HepG2 (cell line): Measurements from ENCODE around the gene UTP15. TPM values are rescaled to one million over a fixed set of nuclear protein-coding genes. Genes with fewer than 3 reads are reported as not detected.

Experiments used
- EHMT2 ChIP-seq: fragments of 200-600 bp; sonication (generic); IDR thresholded peaks from 2 replicates; pipeline ENCODE4 v1.7.0; 2017; ENCODE audit warnings: antibody characterized with exemption, low read depth, low read length, borderline replicate concordance
- FOXP1 ChIP-seq, 2 experiments: fragments of 450-650 bp in 1 of 2; IDR thresholded peaks; 2 replicates each; pipeline ENCODE4 v1.6.1; 2017 to 2018; ENCODE audit warnings: antibody characterized with exemption in 1 of 2
- GATA4 ChIP-seq: sonication (generic); IDR thresholded peaks from 2 replicates; pipeline ENCODE4 v1.6.1; 2016; ENCODE audit warnings: antibody characterized with exemption, low read depth, borderline replicate concordance
- GTF3A ChIP-seq: sonication (generic); formaldehyde crosslinking; conservative IDR thresholded peaks from 2 replicates; pipeline ENCODE4 v1.4.0; 2020; ENCODE audit warnings: mild to moderate bottlenecking, missing genetic modification reagents
- KLF12 ChIP-seq: sonication (generic); formaldehyde crosslinking; IDR thresholded peaks from 2 replicates; pipeline ENCODE4 v1.4.0; 2020; ENCODE audit warnings: missing genetic modification reagents, borderline replicate concordance
- LCORL ChIP-seq, 2 experiments: fragments of 450-650 bp in 1 of 2; sonication (generic) in 1 of 2; formaldehyde crosslinking in 1 of 2; IDR thresholded peaks; 2 replicates each; pipeline versions ENCODE4 v1.5.0 to v1.6.1; 2017 to 2020; ENCODE audit warnings: antibody characterized with exemption in 1 of 2, missing genetic modification reagents in 1 of 2
- RNF2 ChIP-seq: fragments of 450-650 bp; conservative IDR thresholded peaks from 2 replicates; pipeline ENCODE4 v1.6.1; 2016; ENCODE audit warnings: low read depth
- SMAD9 ChIP-seq: sonication (generic); formaldehyde crosslinking; IDR thresholded peaks from 2 replicates; pipeline ENCODE4 v1.5.1; 2020; ENCODE audit warnings: mild to moderate bottlenecking, missing genetic modification reagents
- ZBTB42 ChIP-seq: sonication (generic); formaldehyde crosslinking; IDR thresholded peaks from 2 replicates; pipeline ENCODE4 v1.5.0; 2020; ENCODE audit warnings: mild to moderate bottlenecking, missing genetic modification reagents
- ZNF331 ChIP-seq: sonication (generic); formaldehyde crosslinking; IDR thresholded peaks from 2 replicates; pipeline ENCODE4 v1.4.0; 2020; ENCODE audit warnings: missing genetic modification reagents
- ZNF430 ChIP-seq: sonication (generic); formaldehyde crosslinking; IDR thresholded peaks from 2 replicates; pipeline ENCODE4 v1.9.0; 2021; ENCODE audit warnings: mild to moderate bottlenecking, missing genetic modification reagents
- ZNF510 ChIP-seq: sonication (generic); formaldehyde crosslinking; IDR thresholded peaks from 2 replicates; pipeline ENCODE4 v1.4.0; 2020; ENCODE audit warnings: low read depth, mild to moderate bottlenecking, missing genetic modification reagents
- ZNF546 ChIP-seq: sonication (generic); formaldehyde crosslinking; conservative IDR thresholded peaks from 2 replicates; pipeline ENCODE4 v1.8.1; 2023; ENCODE audit warnings: mild to moderate bottlenecking, missing genetic modification reagents
- ZNF570 ChIP-seq: sonication (generic); formaldehyde crosslinking; IDR thresholded peaks from 2 replicates; pipeline ENCODE4 v1.4.0; 2020; ENCODE audit warnings: mild to moderate bottlenecking, missing genetic modification reagents, borderline replicate concordance
- ZNF746 ChIP-seq: sonication (generic); formaldehyde crosslinking; IDR thresholded peaks from 2 replicates; pipeline ENCODE4 v1.8.0; 2022; ENCODE audit warnings: mild to moderate bottlenecking, missing genetic modification reagents
- ZSCAN20 ChIP-seq: sonication (generic); formaldehyde crosslinking; IDR thresholded peaks from 2 replicates; pipeline ENCODE4 v1.4.0; 2020; ENCODE audit warnings: missing genetic modification reagents, mild to moderate bottlenecking, borderline replicate concordance
- polyA plus RNA-seq, 8 experiments: library from polyadenylated mRNA; depleted of rRNA in 3 of 8; stranded (reverse) in 7 of 8; unstranded in 1 of 8; fragments of >200 nt; fragmentation: Illumina TruSeq in 4 of 8; extraction: Trizol in 4 of 8; gene quantifications; 2 replicates each; pipeline versions ENCODE4 v1.2.1 to v1.2.3, GENCODE V29; 2011 to 2016; ENCODE audit warnings: low read depth in 4 of 8, missing spikeins in 1 of 8, mixed read lengths in 1 of 8; ENCODE audit not compliant: insufficient read depth in 1 of 8
- total RNA-seq, 5 experiments: library from RNA; depleted of rRNA; stranded (reverse); fragments of >200 nt; fragmentation: Illumina TruSeq; extraction: Trizol; gene quantifications; 2 replicates each; pipeline ENCODE4 v1.2.3, GENCODE V29; 2016; ENCODE audit warnings: low read depth in 1 of 5
- TF ChIP-seq, protein P1 (sequence below): IDR thresholded peaks from 2 replicates; pipeline ENCODE4 v1.6.1; 2016; ENCODE audit warnings: missing biosample characterization, missing genetic modification reagents, low read depth
- TF ChIP-seq, protein P2 (sequence below): sonication (generic); formaldehyde crosslinking; IDR thresholded peaks from 2 replicates; pipeline ENCODE4 v1.5.0; 2020; ENCODE audit warnings: missing genetic modification reagents
- TF ChIP-seq, protein P3 (sequence below): sonication (generic); formaldehyde crosslinking; IDR thresholded peaks from 2 replicates; pipeline ENCODE4 v1.5.1; 2020; ENCODE audit warnings: mild to moderate bottlenecking, missing genetic modification reagents, moderate library complexity
- TF ChIP-seq, protein P4 (sequence below): sonication (generic); formaldehyde crosslinking; conservative IDR thresholded peaks from 2 replicates; pipeline ENCODE4 v1.4.0; 2020; ENCODE audit warnings: missing genetic modification reagents

The UTP15 gene
- total and polyA plus RNA-seq, 2 of the 13 experiments (the other 11 are each of a cell fraction or from before 2014, with no cell fraction given): 7.3 to 35.8 TPM

DNA sequence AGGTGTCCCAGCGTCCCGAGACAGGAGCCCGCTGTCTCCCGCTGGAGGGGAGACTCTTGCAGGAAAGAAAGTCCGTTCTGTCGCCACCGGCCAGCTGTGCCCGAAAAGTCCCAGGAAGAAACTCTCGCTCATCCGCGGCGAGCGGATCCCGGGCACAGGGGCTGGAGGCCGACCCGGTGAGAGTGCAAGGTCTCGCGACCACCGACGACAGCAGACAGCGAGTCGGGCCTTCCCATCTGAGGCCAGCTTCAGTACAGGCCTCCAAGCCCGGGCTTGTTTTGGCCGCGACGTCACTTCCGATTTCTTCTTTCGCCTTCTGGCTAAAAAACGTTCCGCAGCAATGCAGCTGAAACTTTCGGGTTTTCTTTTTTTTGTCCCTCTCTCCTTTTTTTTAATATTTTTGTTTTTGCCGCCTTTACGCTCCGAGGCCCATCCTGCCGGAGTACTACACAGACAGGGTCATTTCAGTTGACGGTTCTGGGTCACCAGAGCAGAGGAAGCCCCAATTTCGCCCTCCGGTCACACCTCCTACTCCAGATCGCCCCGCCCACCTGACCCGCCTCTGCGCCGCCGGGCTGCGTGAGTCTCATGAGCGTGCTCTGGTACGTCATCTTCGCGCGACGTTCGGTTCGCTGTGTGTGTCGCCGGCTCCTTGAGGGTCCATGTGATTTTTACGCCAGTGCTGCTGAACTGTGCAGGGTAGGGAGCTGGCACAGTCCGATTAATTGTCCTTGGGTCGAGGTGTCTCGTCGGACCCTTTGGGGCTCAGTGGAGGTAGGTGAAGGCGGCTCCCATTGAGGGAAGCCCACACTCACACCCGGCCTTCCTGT lies at the start of gene UTP15, which contains the start of gene ANKRA2 (continued):
- TF ChIP-seq, protein P1, sequence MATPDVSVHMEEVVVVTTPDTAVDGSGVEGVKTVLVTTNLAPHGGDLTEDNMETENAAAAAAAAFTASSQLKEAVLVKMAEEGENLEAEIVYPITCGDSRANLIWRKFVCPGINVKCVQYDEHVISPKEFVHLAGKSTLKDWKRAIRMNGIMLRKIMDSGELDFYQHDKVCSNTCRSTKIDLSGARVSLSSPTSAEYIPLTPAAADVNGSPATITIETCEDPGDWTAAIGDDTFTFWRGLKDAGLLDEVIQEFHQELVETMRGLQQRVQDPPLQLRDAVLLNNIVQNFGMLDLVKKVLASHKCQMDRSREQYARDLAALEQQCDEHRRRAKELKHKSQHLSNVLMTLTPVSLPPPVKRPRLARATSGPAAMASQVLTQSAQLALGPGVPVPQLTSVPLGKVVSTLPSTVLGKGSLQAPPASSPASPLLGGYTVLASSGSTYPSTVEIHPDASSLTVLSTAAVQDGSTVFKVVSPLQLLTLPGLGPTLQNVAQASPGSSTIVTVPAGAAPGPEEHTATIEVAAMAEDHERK: peak; percentile 91
- TF ChIP-seq ZNF546 (CRISPR knock-in tag): no peak
- TF ChIP-seq EHMT2: no peak
- TF ChIP-seq ZNF430 (CRISPR knock-in tag): 0 out of 2 replicates have a peak, but pooled peaks have one; percentile 25
- TF ChIP-seq, protein P2, sequence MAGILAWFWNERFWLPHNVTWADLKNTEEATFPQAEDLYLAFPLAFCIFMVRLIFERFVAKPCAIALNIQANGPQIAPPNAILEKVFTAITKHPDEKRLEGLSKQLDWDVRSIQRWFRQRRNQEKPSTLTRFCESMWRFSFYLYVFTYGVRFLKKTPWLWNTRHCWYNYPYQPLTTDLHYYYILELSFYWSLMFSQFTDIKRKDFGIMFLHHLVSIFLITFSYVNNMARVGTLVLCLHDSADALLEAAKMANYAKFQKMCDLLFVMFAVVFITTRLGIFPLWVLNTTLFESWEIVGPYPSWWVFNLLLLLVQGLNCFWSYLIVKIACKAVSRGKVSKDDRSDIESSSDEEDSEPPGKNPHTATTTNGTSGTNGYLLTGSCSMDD (CRISPR knock-in tag): no peak
- no peak for TF ChIP-seq FOXP1 (IDR thresholded peaks at IDR 0.05)
- TF ChIP-seq FOXP1 (CRISPR knock-in tag; IDR thresholded peaks at IDR 0.05): no peak
- peak; percentile 57 for TF ChIP-seq LCORL (IDR thresholded peaks at IDR 0.05)
- TF ChIP-seq LCORL (CRISPR knock-in tag; IDR thresholded peaks at IDR 0.05): peak; percentile 68
- 0 out of 2 replicates have a peak, but pooled peaks have one; percentile 51 for TF ChIP-seq ZNF510 (CRISPR knock-in tag)
- no peak for TF ChIP-seq RNF2
- TF ChIP-seq ZBTB42: no peak
- TF ChIP-seq ZNF331: no peak
- 0 out of 2 replicates have a peak, but pooled peaks have one; percentile 27 for TF ChIP-seq ZSCAN20 (CRISPR knock-in tag)
- TF ChIP-seq, protein P3, sequence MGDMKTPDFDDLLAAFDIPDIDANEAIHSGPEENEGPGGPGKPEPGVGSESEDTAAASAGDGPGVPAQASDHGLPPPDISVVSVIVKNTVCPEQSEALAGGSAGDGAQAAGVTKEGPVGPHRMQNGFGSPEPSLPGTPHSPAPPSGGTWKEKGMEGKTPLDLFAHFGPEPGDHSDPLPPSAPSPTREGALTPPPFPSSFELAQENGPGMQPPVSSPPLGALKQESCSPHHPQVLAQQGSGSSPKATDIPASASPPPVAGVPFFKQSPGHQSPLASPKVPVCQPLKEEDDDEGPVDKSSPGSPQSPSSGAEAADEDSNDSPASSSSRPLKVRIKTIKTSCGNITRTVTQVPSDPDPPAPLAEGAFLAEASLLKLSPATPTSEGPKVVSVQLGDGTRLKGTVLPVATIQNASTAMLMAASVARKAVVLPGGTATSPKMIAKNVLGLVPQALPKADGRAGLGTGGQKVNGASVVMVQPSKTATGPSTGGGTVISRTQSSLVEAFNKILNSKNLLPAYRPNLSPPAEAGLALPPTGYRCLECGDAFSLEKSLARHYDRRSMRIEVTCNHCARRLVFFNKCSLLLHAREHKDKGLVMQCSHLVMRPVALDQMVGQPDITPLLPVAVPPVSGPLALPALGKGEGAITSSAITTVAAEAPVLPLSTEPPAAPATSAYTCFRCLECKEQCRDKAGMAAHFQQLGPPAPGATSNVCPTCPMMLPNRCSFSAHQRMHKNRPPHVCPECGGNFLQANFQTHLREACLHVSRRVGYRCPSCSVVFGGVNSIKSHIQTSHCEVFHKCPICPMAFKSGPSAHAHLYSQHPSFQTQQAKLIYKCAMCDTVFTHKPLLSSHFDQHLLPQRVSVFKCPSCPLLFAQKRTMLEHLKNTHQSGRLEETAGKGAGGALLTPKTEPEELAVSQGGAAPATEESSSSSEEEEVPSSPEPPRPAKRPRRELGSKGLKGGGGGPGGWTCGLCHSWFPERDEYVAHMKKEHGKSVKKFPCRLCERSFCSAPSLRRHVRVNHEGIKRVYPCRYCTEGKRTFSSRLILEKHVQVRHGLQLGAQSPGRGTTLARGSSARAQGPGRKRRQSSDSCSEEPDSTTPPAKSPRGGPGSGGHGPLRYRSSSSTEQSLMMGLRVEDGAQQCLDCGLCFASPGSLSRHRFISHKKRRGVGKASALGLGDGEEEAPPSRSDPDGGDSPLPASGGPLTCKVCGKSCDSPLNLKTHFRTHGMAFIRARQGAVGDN (CRISPR knock-in tag): peak; percentile 89
- 0 out of 2 replicates have a peak, but pooled peaks have one; percentile 63 for TF ChIP-seq GATA4
- TF ChIP-seq, protein P4, sequence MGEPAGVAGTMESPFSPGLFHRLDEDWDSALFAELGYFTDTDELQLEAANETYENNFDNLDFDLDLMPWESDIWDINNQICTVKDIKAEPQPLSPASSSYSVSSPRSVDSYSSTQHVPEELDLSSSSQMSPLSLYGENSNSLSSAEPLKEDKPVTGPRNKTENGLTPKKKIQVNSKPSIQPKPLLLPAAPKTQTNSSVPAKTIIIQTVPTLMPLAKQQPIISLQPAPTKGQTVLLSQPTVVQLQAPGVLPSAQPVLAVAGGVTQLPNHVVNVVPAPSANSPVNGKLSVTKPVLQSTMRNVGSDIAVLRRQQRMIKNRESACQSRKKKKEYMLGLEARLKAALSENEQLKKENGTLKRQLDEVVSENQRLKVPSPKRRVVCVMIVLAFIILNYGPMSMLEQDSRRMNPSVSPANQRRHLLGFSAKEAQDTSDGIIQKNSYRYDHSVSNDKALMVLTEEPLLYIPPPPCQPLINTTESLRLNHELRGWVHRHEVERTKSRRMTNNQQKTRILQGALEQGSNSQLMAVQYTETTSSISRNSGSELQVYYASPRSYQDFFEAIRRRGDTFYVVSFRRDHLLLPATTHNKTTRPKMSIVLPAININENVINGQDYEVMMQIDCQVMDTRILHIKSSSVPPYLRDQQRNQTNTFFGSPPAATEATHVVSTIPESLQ (CRISPR knock-in tag): no peak
- TF ChIP-seq SMAD9: no peak
- 0 out of 2 replicates have a peak, but pooled peaks have one; percentile 25 for TF ChIP-seq GTF3A (CRISPR knock-in tag)
- no peak; the same call in 1 of the 2 replicates for TF ChIP-seq ZNF746 (CRISPR knock-in tag)
- peak; percentile 46; the same call in 1 of the 2 replicates for TF ChIP-seq KLF12 (CRISPR knock-in tag)
- no peak for TF ChIP-seq ZNF570 (CRISPR knock-in tag)
